HepG2 (cell line): ENCODE measurements around the gene SLC25A5. TPM values are rescaled to one million over a fixed set of nuclear protein-coding genes. Genes with fewer than 3 reads are reported as not detected.
A peak's percentile ranks its signal among the peaks of the same experiment; 100 is the strongest.

ENCODE experiments used
- ASH2L ChIP-seq: fragments of 300-600, 200-600 bp; sonication (generic); IDR thresholded peaks from 2 replicates; pipeline ENCODE4 v1.7.0; 2017; ENCODE audit warnings: low read depth, mild to moderate bottlenecking, moderate library complexity, mixed read lengths, low read length; ENCODE audit not compliant: insufficient read length
- DR1 ChIP-seq: sonication (generic); formaldehyde crosslinking; IDR thresholded peaks from 2 replicates; pipeline ENCODE4 v1.8.0; 2021; ENCODE audit warnings: mild to moderate bottlenecking, missing genetic modification reagents, inconsistent platforms
- GATAD1 ChIP-seq: IDR thresholded peaks from 2 replicates; pipeline ENCODE4 v1.6.1; 2016; ENCODE audit warnings: missing genetic modification reagents, missing compliant biosample characterization
- HNRNPL ChIP-seq: fragments of 200-400 bp; formaldehyde crosslinking; IDR thresholded peaks from 2 replicates; pipeline ENCODE4 v1.6.1; 2017; ENCODE audit warnings: mild to moderate bottlenecking, low read depth, low read length
- IKZF4 ChIP-seq: sonication (generic); formaldehyde crosslinking; IDR thresholded peaks from 2 replicates; pipeline ENCODE4 v1.5.1; 2020; ENCODE audit warnings: borderline replicate concordance, mild to moderate bottlenecking, low read depth, missing genetic modification reagents; ENCODE audit errors: not compliant biosample characterization
- MBNL3 ChIP-seq: fragments of 250-450 bp; sonication (Bioruptor Pico); conservative IDR thresholded peaks from 2 replicates; pipeline ENCODE4 v1.8.0; 2022; ENCODE audit warnings: mild to moderate bottlenecking, inconsistent platforms
- NCOR1 ChIP-seq: fragments of 200-600 bp; sonication (generic); IDR thresholded peaks from 2 replicates; pipeline ENCODE4 v1.7.0; 2017; ENCODE audit warnings: antibody characterized with exemption, low read length, borderline replicate concordance
- NFE2 ChIP-seq: sonication (generic); formaldehyde crosslinking; IDR thresholded peaks from 2 replicates; pipeline ENCODE4 v1.4.0; 2020; ENCODE audit warnings: missing genetic modification reagents
- NR2F2 ChIP-seq: IDR thresholded peaks from 2 replicates; pipeline ENCODE4 v1.6.1; 2012; ENCODE audit warnings: low read depth, inconsistent platforms, borderline replicate concordance
- REXO4 ChIP-seq: sonication (generic); formaldehyde crosslinking; IDR thresholded peaks from 2 replicates; pipeline ENCODE4 v1.8.0; 2022; ENCODE audit warnings: missing genetic modification reagents, mild to moderate bottlenecking, borderline replicate concordance
- SNAI1 ChIP-seq: sonication (generic); formaldehyde crosslinking; IDR thresholded peaks from 2 replicates; pipeline ENCODE4 v1.5.0; 2020; ENCODE audit warnings: mild to moderate bottlenecking, missing genetic modification reagents, borderline replicate concordance
- TCF7L2 ChIP-seq: IDR thresholded peaks from 2 replicates; pipeline ENCODE4 v1.6.1; 2011; ENCODE audit warnings: mild to moderate bottlenecking, low read depth, low read length, moderate library complexity
- TEAD2 ChIP-seq: sonication (generic); formaldehyde crosslinking; IDR thresholded peaks from 2 replicates; pipeline ENCODE4 v1.9.0; 2021; ENCODE audit warnings: missing genetic modification reagents
- THAP11 ChIP-seq: IDR thresholded peaks from 2 replicates; pipeline ENCODE4 v1.6.1; 2016; ENCODE audit warnings: missing biosample characterization, missing genetic modification reagents
- polyA plus RNA-seq, 8 experiments: library from polyadenylated mRNA; depleted of rRNA in 3 of 8; stranded (reverse) in 7 of 8; unstranded in 1 of 8; fragments of >200 nt; fragmentation: Illumina TruSeq in 4 of 8; extraction: Trizol in 4 of 8; gene quantifications; 2 replicates each; pipeline versions ENCODE4 v1.2.1 to v1.2.3, GENCODE V29; 2011 to 2016; ENCODE audit warnings: low read depth in 4 of 8, missing spikeins in 1 of 8, mixed read lengths in 1 of 8; ENCODE audit not compliant: insufficient read depth in 1 of 8
- total RNA-seq, 5 experiments: library from RNA; depleted of rRNA; stranded (reverse); fragments of >200 nt; fragmentation: Illumina TruSeq; extraction: Trizol; gene quantifications; 2 replicates each; pipeline ENCODE4 v1.2.3, GENCODE V29; 2016; ENCODE audit warnings: low read depth in 1 of 5
- TF ChIP-seq, protein P1 (sequence below): sonication (generic); formaldehyde crosslinking; IDR thresholded peaks from 2 replicates; pipeline ENCODE4 v1.4.0; 2020; ENCODE audit warnings: missing genetic modification reagents, mild to moderate bottlenecking, borderline replicate concordance
- TF ChIP-seq, protein P2 (sequence below): IDR thresholded peaks from 2 replicates; pipeline ENCODE4 v1.6.1; 2018; ENCODE audit warnings: missing genetic modification reagents, mild to moderate bottlenecking, missing compliant biosample characterization
- TF ChIP-seq, protein P3 (sequence below): IDR thresholded peaks from 2 replicates; pipeline ENCODE4 v1.6.1; 2016; ENCODE audit warnings: mild to moderate bottlenecking
- TF ChIP-seq, protein P4 (sequence below): sonication (generic); formaldehyde crosslinking; conservative IDR thresholded peaks from 2 replicates; pipeline ENCODE4 v1.4.0; 2020; ENCODE audit warnings: missing genetic modification reagents

Gene SLC25A5
- total and polyA plus RNA-seq, 2 of the 13 experiments (the other 11 are each of a cell fraction or from before 2014, with no cell fraction given) = 300 to 402 TPM

DNA sequence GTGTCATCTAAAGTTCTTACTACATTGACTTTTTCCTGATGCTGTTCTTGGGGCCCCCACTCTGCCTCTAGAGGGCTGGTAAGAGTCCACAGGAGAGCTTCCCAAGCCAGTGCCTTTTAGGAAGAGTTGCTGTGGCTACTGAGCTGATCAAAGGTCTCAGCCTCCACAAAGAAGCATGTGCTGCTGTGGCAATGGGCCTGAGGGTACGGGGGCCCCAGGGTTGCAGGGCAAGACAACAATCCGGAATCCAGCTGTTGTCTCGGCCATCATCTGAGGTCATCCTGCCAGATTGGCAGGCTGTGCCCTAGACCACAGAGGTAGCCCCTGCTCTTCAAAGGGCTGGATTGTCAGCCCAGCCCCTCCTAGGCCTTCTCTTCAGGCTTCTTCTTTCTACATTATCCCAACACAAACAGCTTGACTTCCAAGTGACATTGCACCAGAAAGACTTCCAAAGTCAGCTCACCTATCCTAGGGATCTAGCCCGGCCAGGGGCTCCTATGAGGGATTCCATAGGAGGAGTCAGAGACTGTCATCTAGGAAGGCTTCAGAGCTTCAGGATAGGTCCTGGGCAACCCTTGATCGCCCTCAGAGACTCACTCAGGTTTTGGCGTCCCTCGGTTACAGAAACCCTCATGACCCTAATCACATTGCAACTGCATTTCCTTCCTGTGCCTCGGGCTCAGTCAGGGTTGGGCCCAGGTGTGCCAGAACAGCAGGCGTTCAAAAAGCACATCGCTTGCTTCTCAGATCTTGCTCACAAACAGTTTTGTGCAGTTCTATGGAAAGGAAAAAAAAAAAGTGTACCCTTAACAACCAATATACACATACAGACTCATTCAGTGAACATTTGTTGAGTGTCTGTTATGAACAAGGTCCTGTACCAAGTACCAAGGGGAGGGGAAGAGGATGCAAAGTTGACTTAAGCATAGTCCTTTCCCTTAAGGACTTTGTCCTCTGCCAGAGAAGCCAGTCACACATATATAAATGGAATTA lies 27.8 kb downstream of the SLC25A5 start (continued):
- no peak for TF ChIP-seq THAP11 (CRISPR knock-in tag)
- TF ChIP-seq, protein P1, sequence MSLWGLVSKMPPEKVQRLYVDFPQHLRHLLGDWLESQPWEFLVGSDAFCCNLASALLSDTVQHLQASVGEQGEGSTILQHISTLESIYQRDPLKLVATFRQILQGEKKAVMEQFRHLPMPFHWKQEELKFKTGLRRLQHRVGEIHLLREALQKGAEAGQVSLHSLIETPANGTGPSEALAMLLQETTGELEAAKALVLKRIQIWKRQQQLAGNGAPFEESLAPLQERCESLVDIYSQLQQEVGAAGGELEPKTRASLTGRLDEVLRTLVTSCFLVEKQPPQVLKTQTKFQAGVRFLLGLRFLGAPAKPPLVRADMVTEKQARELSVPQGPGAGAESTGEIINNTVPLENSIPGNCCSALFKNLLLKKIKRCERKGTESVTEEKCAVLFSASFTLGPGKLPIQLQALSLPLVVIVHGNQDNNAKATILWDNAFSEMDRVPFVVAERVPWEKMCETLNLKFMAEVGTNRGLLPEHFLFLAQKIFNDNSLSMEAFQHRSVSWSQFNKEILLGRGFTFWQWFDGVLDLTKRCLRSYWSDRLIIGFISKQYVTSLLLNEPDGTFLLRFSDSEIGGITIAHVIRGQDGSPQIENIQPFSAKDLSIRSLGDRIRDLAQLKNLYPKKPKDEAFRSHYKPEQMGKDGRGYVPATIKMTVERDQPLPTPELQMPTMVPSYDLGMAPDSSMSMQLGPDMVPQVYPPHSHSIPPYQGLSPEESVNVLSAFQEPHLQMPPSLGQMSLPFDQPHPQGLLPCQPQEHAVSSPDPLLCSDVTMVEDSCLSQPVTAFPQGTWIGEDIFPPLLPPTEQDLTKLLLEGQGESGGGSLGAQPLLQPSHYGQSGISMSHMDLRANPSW (CRISPR knock-in tag) = no peak
- peak; percentile 21 for TF ChIP-seq ASH2L
- no peak for TF ChIP-seq SNAI1 (CRISPR knock-in tag)
- TF ChIP-seq IKZF4 (CRISPR knock-in tag) = no peak
- TF ChIP-seq, protein P2, sequence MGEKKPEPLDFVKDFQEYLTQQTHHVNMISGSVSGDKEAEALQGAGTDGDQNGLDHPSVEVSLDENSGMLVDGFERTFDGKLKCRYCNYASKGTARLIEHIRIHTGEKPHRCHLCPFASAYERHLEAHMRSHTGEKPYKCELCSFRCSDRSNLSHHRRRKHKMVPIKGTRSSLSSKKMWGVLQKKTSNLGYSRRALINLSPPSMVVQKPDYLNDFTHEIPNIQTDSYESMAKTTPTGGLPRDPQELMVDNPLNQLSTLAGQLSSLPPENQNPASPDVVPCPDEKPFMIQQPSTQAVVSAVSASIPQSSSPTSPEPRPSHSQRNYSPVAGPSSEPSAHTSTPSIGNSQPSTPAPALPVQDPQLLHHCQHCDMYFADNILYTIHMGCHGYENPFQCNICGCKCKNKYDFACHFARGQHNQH (CRISPR knock-in tag) = peak; percentile 49; the same call in 1 of the 2 replicates
- no peak for TF ChIP-seq TCF7L2
- TF ChIP-seq, protein P3, sequence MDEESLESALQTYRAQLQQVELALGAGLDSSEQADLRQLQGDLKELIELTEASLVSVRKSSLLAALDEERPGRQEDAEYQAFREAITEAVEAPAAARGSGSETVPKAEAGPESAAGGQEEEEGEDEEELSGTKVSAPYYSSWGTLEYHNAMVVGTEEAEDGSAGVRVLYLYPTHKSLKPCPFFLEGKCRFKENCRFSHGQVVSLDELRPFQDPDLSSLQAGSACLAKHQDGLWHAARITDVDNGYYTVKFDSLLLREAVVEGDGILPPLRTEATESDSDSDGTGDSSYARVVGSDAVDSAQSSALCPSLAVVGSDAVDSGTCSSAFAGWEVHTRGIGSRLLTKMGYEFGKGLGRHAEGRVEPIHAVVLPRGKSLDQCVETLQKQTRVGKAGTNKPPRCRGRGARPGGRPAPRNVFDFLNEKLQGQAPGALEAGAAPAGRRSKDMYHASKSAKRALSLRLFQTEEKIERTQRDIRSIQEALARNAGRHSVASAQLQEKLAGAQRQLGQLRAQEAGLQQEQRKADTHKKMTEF (CRISPR knock-in tag) = peak; percentile 36; the same call in 1 of the 2 replicates
- no peak for TF ChIP-seq NFE2 (CRISPR knock-in tag)
- no peak for TF ChIP-seq MBNL3 (CRISPR knock-in tag)
- no peak for TF ChIP-seq GATAD1 (CRISPR knock-in tag)
- TF ChIP-seq DR1 (CRISPR knock-in tag) = no peak
- TF ChIP-seq HNRNPL = no peak
- TF ChIP-seq NCOR1 = peak; percentile 39; the same call in 1 of the 2 replicates
- TF ChIP-seq, protein P4, sequence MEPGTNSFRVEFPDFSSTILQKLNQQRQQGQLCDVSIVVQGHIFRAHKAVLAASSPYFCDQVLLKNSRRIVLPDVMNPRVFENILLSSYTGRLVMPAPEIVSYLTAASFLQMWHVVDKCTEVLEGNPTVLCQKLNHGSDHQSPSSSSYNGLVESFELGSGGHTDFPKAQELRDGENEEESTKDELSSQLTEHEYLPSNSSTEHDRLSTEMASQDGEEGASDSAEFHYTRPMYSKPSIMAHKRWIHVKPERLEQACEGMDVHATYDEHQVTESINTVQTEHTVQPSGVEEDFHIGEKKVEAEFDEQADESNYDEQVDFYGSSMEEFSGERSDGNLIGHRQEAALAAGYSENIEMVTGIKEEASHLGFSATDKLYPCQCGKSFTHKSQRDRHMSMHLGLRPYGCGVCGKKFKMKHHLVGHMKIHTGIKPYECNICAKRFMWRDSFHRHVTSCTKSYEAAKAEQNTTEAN (CRISPR knock-in tag) = no peak
- TF ChIP-seq REXO4 (CRISPR knock-in tag) = no peak
- no peak for TF ChIP-seq NR2F2
- TF ChIP-seq TEAD2 (CRISPR knock-in tag) = no peak
